ENCODE data around the gene AOPEP. TPM values are rescaled to one million over a fixed set of nuclear protein-coding genes. Genes with fewer than 3 reads are reported as not detected.

The AOPEP gene
- total RNA-seq, 1 experiment from 2014 or later = 15.0 TPM

DNA sequence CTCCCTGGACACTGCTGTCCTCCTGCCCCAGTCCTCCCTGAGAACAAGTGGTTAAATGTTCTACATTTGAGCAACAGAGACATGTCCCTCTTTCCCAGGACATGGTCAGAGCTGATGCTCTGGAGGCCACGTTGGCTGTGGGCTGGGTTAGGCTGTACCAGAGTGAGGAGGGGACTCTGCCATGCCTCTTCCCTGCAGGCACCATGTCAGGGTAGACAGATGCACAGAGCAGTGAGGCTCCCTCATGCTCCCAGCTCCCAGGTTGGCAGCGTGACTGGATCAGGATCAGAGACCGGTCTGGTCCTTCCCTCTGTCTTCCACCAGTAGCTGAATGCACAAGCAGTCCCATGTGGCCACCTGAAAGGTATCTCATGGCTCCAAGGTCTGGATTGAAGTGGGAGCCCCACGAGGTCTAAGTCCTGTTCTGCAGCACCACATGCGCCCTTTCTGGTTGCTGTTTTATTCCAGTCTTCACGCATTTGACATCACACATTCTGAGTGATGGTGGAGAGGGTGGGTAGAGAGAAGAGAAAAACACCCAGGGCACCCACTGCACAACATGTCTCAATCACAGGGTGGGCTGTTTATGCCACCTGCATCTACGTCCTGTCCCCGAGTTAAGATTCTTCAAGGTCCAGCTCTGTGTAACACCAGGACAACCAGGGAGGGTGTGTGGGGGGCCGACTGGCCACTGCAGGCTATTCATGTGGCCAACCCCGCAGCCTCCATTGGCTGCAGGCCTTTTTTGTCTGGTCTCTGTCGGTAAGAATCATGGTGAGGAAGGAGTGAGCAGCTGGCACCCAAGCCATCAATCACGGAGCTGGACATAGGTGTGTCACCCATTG lies 386.2 kb downstream of the AOPEP start:
- no peaks in the 10 kb centered on the region for H3K23me2 ChIP-seq (ENCODE audit: insufficient read length, low read depth, low read length, poor library complexity, severe bottlenecking)
- H3K4me3 Mint-ChIP-seq = no peak overlapping the region
- no peak overlapping the region for H2BK15ac ChIP-seq (ENCODE audit: low read depth, low read length)
- H2BK12ac ChIP-seq (ENCODE audit: insufficient read length, low read depth, low read length) = no peak overlapping the region
- WGBS (ENCODE audit: extremely low coverage, insufficient read length, low lambda C conversion rate) = no CpG with 5 or more reads among the region's 12 CpGs
- no peak overlapping the region for H3K4me2 ChIP-seq (ENCODE audit: insufficient read depth, insufficient read length, low read length)
- no peak overlapping the region for H3K4ac ChIP-seq (ENCODE audit: low read depth, low read length)
- H3K4me1 ChIP-seq (ENCODE audit: insufficient read depth, low read length) = no peaks in the 10 kb centered on the region
- H3K23ac ChIP-seq (ENCODE audit: insufficient read length, low read depth, low read length) = no peak overlapping the region
- H3K4me1 Mint-ChIP-seq = 0 out of 4 replicates have a peak, but pooled peaks cover 0 to 4% of the 10 kb centered on the region in 2 experiments
- no peak overlapping the region for H4K5ac ChIP-seq (ENCODE audit: insufficient read length, low read depth, low read length)
- no peak overlapping the region for H2BK120ac ChIP-seq (ENCODE audit: low read depth, low read length, poor library complexity, severe bottlenecking)
- TF ChIP-seq, protein P1, sequence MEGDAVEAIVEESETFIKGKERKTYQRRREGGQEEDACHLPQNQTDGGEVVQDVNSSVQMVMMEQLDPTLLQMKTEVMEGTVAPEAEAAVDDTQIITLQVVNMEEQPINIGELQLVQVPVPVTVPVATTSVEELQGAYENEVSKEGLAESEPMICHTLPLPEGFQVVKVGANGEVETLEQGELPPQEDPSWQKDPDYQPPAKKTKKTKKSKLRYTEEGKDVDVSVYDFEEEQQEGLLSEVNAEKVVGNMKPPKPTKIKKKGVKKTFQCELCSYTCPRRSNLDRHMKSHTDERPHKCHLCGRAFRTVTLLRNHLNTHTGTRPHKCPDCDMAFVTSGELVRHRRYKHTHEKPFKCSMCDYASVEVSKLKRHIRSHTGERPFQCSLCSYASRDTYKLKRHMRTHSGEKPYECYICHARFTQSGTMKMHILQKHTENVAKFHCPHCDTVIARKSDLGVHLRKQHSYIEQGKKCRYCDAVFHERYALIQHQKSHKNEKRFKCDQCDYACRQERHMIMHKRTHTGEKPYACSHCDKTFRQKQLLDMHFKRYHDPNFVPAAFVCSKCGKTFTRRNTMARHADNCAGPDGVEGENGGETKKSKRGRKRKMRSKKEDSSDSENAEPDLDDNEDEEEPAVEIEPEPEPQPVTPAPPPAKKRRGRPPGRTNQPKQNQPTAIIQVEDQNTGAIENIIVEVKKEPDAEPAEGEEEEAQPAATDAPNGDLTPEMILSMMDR (conservative IDR thresholded peaks at IDR 0.05) = no peak
- DNase-seq = no peak
- H4K91ac ChIP-seq (ENCODE audit: insufficient read length, low read depth, low read length) = no peak overlapping the region
- no peak overlapping the region for H2AFZ ChIP-seq (ENCODE audit: low read length)
- H3K36me3 Mint-ChIP-seq (ENCODE audit: insufficient read depth in 1 of 3, low read depth in 3 of 3) = peaks cover 0 to 2% (median 0%) of the 10 kb centered on the region in 3 experiments; a peak in 2 of 7 replicates
- H3K9me3 ChIP-seq (ENCODE audit: control insufficient read depth, low read depth, low read length) = no peaks in the 10 kb centered on the region
- H3K14ac ChIP-seq (ENCODE audit: insufficient read depth, low read length) = no peak overlapping the region
- H3K27me3 Mint-ChIP-seq (ENCODE audit: low read depth) = no peaks in the 10 kb centered on the region
- H3K79me1 ChIP-seq (ENCODE audit: insufficient read depth, low read depth, low read length, poor library complexity, severe bottlenecking) = no peaks in the 10 kb centered on the region
- H3K9ac ChIP-seq (ENCODE audit: extremely low read depth, insufficient read length, low read length) = no peak overlapping the region
- H2BK20ac ChIP-seq (ENCODE audit: low read depth, low read length, poor library complexity, severe bottlenecking) = no peak overlapping the region
- no peak overlapping the region for H4K8ac ChIP-seq (replicated peaks; ENCODE audit: insufficient read length, low read depth, low read length)
- no peak overlapping the region for H3T11ph ChIP-seq (ENCODE audit: low read length)
- no peak overlapping the region for H3K27ac ChIP-seq (ENCODE audit: insufficient read length, low read depth, low read length)
- H3K56ac ChIP-seq (ENCODE audit: insufficient read length, low read depth, low read length) = no peak overlapping the region
- no peaks in the 10 kb centered on the region for H3K9me3 Mint-ChIP-seq
- no peak overlapping the region for H3K27ac Mint-ChIP-seq
- H2BK5ac ChIP-seq (ENCODE audit: insufficient read length, low read length) = no peak overlapping the region
- no peak overlapping the region for H3K18ac ChIP-seq (ENCODE audit: insufficient read length, low read depth, low read length)
- no peaks in the 10 kb centered on the region for H4K20me1 ChIP-seq (ENCODE audit: control insufficient read depth, insufficient read depth, insufficient read length)
- no peaks in the 10 kb centered on the region for H3K27me3 ChIP-seq (ENCODE audit: insufficient read depth, low read length)
- H3K79me2 ChIP-seq (ENCODE audit: insufficient read depth, low read length) = no peaks in the 10 kb centered on the region
- no peak overlapping the region for H2AK5ac ChIP-seq (ENCODE audit: insufficient read length, low read length)
